ENCODE results near the gene LILRB5. TPM values are rescaled to one million over a fixed set of nuclear protein-coding genes. Genes with fewer than 3 reads are reported as not detected.

The LILRB5 gene
- total RNA-seq, 2 experiments from 2014 or later = not detected

GRCh38 chr19:54204767-54205468, 52.2 kb downstream of the LILRB5 start:
- Mint-ChIP-seq H3K4me1 (peaks cover 83% of the 10 kb centered on the region), H3K4me3 (peak overlapping the region; percentile 98), H3K27me3 (peaks cover 8% of the 10 kb centered on the region), H3K27ac (peak overlapping the region; percentile 99), H3K9me3 (no peaks in the 10 kb centered on the region), H3K36me3 (peaks cover 80% of the 10 kb centered on the region)
- DNase-seq = no peak

GRCh38 chr19:54203151-54203611, 53.9 kb downstream of the LILRB5 start:
- Mint-ChIP-seq H3K9me3 (no peaks in the 10 kb centered on the region), H3K36me3 (peaks cover 71% of the 10 kb centered on the region), H3K4me3 (peak overlapping the region; percentile 98), H3K27me3 (peaks cover 4% of the 10 kb centered on the region), H3K4me1 (peaks cover 71% of the 10 kb centered on the region), H3K27ac (peak overlapping the region; percentile 99)
- DNase-seq = no peak

DNA sequence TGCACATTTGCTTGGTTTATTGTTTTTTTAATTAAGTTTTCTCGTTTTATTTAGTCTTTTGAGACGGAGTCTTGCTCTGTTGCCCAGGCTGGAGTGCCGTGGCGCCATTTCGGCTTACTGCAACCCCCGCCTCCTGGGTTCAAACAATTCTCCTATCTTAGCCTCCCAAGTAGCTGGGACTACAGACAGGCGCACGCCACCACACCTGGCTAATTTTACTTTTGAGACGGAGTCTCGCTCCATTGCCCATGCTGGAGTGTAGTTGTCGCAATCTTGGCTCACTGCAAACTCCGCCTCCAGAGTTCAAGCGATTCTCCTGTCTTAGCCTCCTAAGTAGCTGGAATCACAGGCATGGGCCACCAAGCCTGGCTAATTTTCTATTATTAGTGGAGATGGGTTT, 55.1 kb downstream of the LILRB5 start:
- Mint-ChIP-seq H3K27ac (peak overlapping the region; percentile 99), H3K27me3 (peaks cover 4% of the 10 kb centered on the region), H3K9me3 (no peaks in the 10 kb centered on the region), H3K4me1 (peaks cover 59% of the 10 kb centered on the region), H3K36me3 (peaks cover 59% of the 10 kb centered on the region), H3K4me3 (peak overlapping the region; percentile 98)
- no peak for DNase-seq

GRCh38 chr19:54201172-54201701, 55.8 kb downstream of the LILRB5 start:
- no peaks in the 10 kb centered on the region for H3K9me3 Mint-ChIP-seq
- peaks cover 4% of the 10 kb centered on the region for H3K27me3 Mint-ChIP-seq
- peaks cover 52% of the 10 kb centered on the region for H3K36me3 Mint-ChIP-seq
- peak overlapping the region; percentile 98 for H3K4me3 Mint-ChIP-seq
- peak overlapping the region; percentile 99 for H3K27ac Mint-ChIP-seq
- peaks cover 51% of the 10 kb centered on the region for H3K4me1 Mint-ChIP-seq
- DNase-seq = no peak

Other genes with a start within 250 kb of the LILRB5 start
- not detected for gene VSTM1, start 193.4 kb downstream of the LILRB5 start, total RNA-seq
- not detected for gene TARM1, start 175.9 kb downstream of the LILRB5 start, total RNA-seq
- under 1 TPM; 0.37 to 0.38 TPM for gene OSCAR, start 156.5 kb downstream of the LILRB5 start, total RNA-seq
- 10 to 100 TPM; 93.6 to 97.9 TPM for gene NDUFA3, start 154.4 kb downstream of the LILRB5 start, total RNA-seq
- gene TFPT, start 141.6 kb downstream of the LILRB5 start, total RNA-seq = 10 to 100 TPM; 33.3 to 38.5 TPM
- 100 to 1,000 TPM; 120 to 124 TPM for gene PRPF31, start 141.5 kb downstream of the LILRB5 start, total RNA-seq
- gene CNOT3, start 119.5 kb downstream of the LILRB5 start, total RNA-seq = 10 to 100 TPM; 59.0 to 62.1 TPM
- gene LENG1, start 97.6 kb downstream of the LILRB5 start, total RNA-seq = 1 to 10 TPM; 3.2 to 4.1 TPM
- gene TMC4, start 84.1 kb downstream of the LILRB5 start, total RNA-seq = not detected
- 10 to 100 TPM; 57.0 to 57.1 TPM for gene MBOAT7, start 67.7 kb downstream of the LILRB5 start, total RNA-seq
- gene TSEN34, start 66.0 kb downstream of the LILRB5 start, total RNA-seq = 10 to 100 TPM; 15.5 to 16.4 TPM
- gene RPS9, start 56.4 kb downstream of the LILRB5 start, total RNA-seq = 1,000 to 10,000 TPM; 1,783 to 1,787 TPM
- not detected for gene LILRB3, start 34.3 kb downstream of the LILRB5 start, total RNA-seq
- gene LILRA6, start 14.5 kb downstream of the LILRB5 start, total RNA-seq = not detected
- gene LILRB2, start 23.8 kb upstream of the LILRB5 start, total RNA-seq = not detected
- gene LILRA5, start 55.9 kb upstream of the LILRB5 start, total RNA-seq = not detected
- gene LILRA4, start 81.9 kb upstream of the LILRB5 start, total RNA-seq = under 1 TPM in 1 of 2 experiments, not detected in 1; 0.40 TPM
- gene LAIR1, start 107.7 kb upstream of the LILRB5 start, total RNA-seq = 10 to 100 TPM in 1 of 2 experiments, 1 to 10 TPM in 1; 9.0 to 10.1 TPM
- gene TTYH1, start 158.2 kb upstream of the LILRB5 start, total RNA-seq = 1 to 10 TPM in 1 of 2 experiments, under 1 TPM in 1; 0.98 to 1.8 TPM
- 100 to 1,000 TPM; 101 to 108 TPM for gene LENG8, start 191.9 kb upstream of the LILRB5 start, total RNA-seq
- 1 to 10 TPM; 4.3 to 4.9 TPM for gene LENG9, start 206.5 kb upstream of the LILRB5 start, total RNA-seq
- gene CDC42EP5, start 216.0 kb upstream of the LILRB5 start, total RNA-seq = under 1 TPM in 1 of 2 experiments, not detected in 1; 0.34 TPM
- 1 to 10 TPM; 1.8 to 2.4 TPM for gene LAIR2, start 245.6 kb upstream of the LILRB5 start, total RNA-seq

Data from activated naive CD8-positive, alpha-beta T cell treated with anti-CD3 and anti-CD28 coated beads for 36 hours (primary cell).